HepG2 (cell line): Measurements from ENCODE around the gene PSRC1. TPM values are rescaled to one million over a fixed set of nuclear protein-coding genes. Genes with fewer than 3 reads are reported as not detected.
A peak's percentile ranks its signal among the peaks of the same experiment; 100 is the strongest.

Source experiments
- ETV5 ChIP-seq: IDR thresholded peaks from 2 replicates; pipeline ENCODE4 v1.6.1; 2018; ENCODE audit warnings: missing biosample characterization, missing genetic modification reagents, inconsistent platforms, borderline replicate concordance
- FOXO1 ChIP-seq: sonication (generic); formaldehyde crosslinking; IDR thresholded peaks from 2 replicates; pipeline ENCODE4 v1.4.0; 2020; ENCODE audit warnings: missing genetic modification reagents
- FOXO4 ChIP-seq: sonication (generic); formaldehyde crosslinking; conservative IDR thresholded peaks from 2 replicates; pipeline ENCODE4 v1.8.1; 2023; ENCODE audit warnings: missing genetic modification reagents
- GZF1 ChIP-seq: sonication (generic); formaldehyde crosslinking; IDR thresholded peaks from 2 replicates; pipeline ENCODE4 v1.5.1; 2020; ENCODE audit warnings: mild to moderate bottlenecking, missing genetic modification reagents
- HIVEP1 ChIP-seq: sonication (generic); formaldehyde crosslinking; IDR thresholded peaks from 2 replicates; pipeline ENCODE4 v1.4.0; 2020; ENCODE audit warnings: mild to moderate bottlenecking, missing genetic modification reagents
- MAFK ChIP-seq, 2 experiments: IDR thresholded peaks in 1 of 2; conservative IDR thresholded peaks in 1 of 2; 2 replicates each; pipeline ENCODE4 v1.6.1; 2011; ENCODE audit warnings: improper control_type of control experiment in 2 of 2, low read length in 2 of 2
- MEF2D ChIP-seq: sonication (generic); formaldehyde crosslinking; IDR thresholded peaks from 2 replicates; pipeline ENCODE4 v1.5.1; 2020; ENCODE audit warnings: mild to moderate bottlenecking, missing genetic modification reagents
- MTF1 ChIP-seq: sonication (generic); formaldehyde crosslinking; IDR thresholded peaks from 2 replicates; pipeline ENCODE4 v1.5.0; 2020; ENCODE audit warnings: missing genetic modification reagents
- NR2C2 ChIP-seq: sonication (generic); formaldehyde crosslinking; IDR thresholded peaks from 2 replicates; pipeline ENCODE4 v1.4.0; 2020; ENCODE audit warnings: missing genetic modification reagents, mild to moderate bottlenecking, moderate library complexity, borderline replicate concordance
- PHF21A ChIP-seq: sonication (generic); formaldehyde crosslinking; IDR thresholded peaks from 2 replicates; pipeline ENCODE4 v1.5.0; 2020; ENCODE audit warnings: mild to moderate bottlenecking, missing genetic modification reagents
- SRSF1 ChIP-seq: fragments of 200-400 bp; formaldehyde crosslinking; optimal IDR thresholded peaks from 2 replicates; pipeline ENCODE3; 2017; ENCODE audit warnings: mild to moderate bottlenecking, low read depth, low read length, moderate library complexity
- ZNF501 ChIP-seq: sonication (generic); formaldehyde crosslinking; IDR thresholded peaks from 2 replicates; pipeline ENCODE4 v1.5.1; 2020; ENCODE audit warnings: mild to moderate bottlenecking, moderate library complexity, missing genetic modification reagents
- ZNF672 ChIP-seq: sonication (generic); formaldehyde crosslinking; IDR thresholded peaks from 2 replicates; pipeline ENCODE4 v1.8.1; 2022; ENCODE audit warnings: missing genetic modification reagents
- ZNF713 ChIP-seq: sonication (generic); formaldehyde crosslinking; IDR thresholded peaks from 2 replicates; pipeline ENCODE4 v1.4.0; 2020; ENCODE audit warnings: mild to moderate bottlenecking, missing genetic modification reagents
- ZNF83 ChIP-seq: sonication (generic); formaldehyde crosslinking; IDR thresholded peaks from 2 replicates; pipeline ENCODE4 v1.4.0; 2020; ENCODE audit warnings: missing genetic modification reagents, mild to moderate bottlenecking, borderline replicate concordance
- polyA plus RNA-seq, 8 experiments: library from polyadenylated mRNA; depleted of rRNA in 3 of 8; stranded (reverse) in 7 of 8; unstranded in 1 of 8; fragments of >200 nt; fragmentation: Illumina TruSeq in 4 of 8; extraction: Trizol in 4 of 8; gene quantifications; 2 replicates each; pipeline versions ENCODE4 v1.2.1 to v1.2.3, GENCODE V29; 2011 to 2016; ENCODE audit warnings: low read depth in 4 of 8, missing spikeins in 1 of 8, mixed read lengths in 1 of 8; ENCODE audit not compliant: insufficient read depth in 1 of 8
- total RNA-seq, 5 experiments: library from RNA; depleted of rRNA; stranded (reverse); fragments of >200 nt; fragmentation: Illumina TruSeq; extraction: Trizol; gene quantifications; 2 replicates each; pipeline ENCODE4 v1.2.3, GENCODE V29; 2016; ENCODE audit warnings: low read depth in 1 of 5
- TF ChIP-seq, protein P1 (sequence below), 2 experiments: sonication (generic) in 1 of 2; formaldehyde crosslinking in 1 of 2; IDR thresholded peaks; 2 replicates each; pipeline versions ENCODE4 v1.4.0 to v1.6.1; 2016 to 2020; ENCODE audit warnings: borderline replicate concordance in 1 of 2, low read depth in 1 of 2, mild to moderate bottlenecking in 1 of 2, missing genetic modification reagents in 1 of 2
- TF ChIP-seq, protein P2 (sequence below): sonication (generic); formaldehyde crosslinking; IDR thresholded peaks from 2 replicates; pipeline ENCODE4 v1.8.0; 2022; ENCODE audit warnings: mild to moderate bottlenecking, missing genetic modification reagents; ENCODE audit not compliant: insufficient replicate concordance

PSRC1 gene
- total and polyA plus RNA-seq, 2 of the 13 experiments (the other 11 are each of a cell fraction or from before 2014, with no cell fraction given) = 28.6 to 30.3 TPM

DNA sequence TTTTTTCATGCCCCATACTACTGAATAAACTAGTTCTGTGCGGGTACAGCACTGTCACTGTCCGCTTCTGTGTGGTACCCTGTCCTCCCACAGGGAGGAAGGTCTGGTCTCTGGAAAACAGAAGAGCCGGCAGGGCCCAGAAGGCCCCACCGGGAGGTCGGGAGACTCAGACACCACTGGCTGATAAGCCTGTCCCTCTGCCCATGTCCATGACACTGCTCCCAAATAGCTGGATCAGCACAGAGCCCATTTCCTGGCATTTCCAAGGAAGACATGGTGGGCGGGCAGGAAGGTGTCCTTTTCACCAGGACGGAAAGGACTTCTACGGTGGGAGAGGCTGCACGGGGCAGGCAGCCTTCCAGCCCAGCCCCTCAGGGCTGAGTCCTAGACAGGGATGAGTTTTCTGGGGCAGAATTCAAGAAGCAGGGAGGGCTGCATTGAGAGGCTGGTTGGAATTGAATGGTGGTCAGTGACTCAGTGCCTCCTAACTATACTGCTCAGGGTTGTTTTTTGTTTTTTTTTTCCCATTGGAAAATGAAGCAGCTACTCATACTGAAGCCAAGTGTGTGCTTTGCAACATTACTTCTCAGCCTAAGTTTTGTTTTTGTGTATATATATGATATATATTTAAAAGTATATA is 7.1 kb downstream of the PSRC1 start (continued):
- no peak for TF ChIP-seq SRSF1
- TF ChIP-seq, protein P1, sequence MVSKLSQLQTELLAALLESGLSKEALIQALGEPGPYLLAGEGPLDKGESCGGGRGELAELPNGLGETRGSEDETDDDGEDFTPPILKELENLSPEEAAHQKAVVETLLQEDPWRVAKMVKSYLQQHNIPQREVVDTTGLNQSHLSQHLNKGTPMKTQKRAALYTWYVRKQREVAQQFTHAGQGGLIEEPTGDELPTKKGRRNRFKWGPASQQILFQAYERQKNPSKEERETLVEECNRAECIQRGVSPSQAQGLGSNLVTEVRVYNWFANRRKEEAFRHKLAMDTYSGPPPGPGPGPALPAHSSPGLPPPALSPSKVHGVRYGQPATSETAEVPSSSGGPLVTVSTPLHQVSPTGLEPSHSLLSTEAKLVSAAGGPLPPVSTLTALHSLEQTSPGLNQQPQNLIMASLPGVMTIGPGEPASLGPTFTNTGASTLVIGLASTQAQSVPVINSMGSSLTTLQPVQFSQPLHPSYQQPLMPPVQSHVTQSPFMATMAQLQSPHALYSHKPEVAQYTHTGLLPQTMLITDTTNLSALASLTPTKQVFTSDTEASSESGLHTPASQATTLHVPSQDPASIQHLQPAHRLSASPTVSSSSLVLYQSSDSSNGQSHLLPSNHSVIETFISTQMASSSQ (IDR thresholded peaks at IDR 0.05; ENCODE audit: low read depth) = no peak
- TF ChIP-seq, protein P1 (CRISPR knock-in tag; IDR thresholded peaks at IDR 0.05; ENCODE audit: borderline replicate concordance) = no peak
- TF ChIP-seq ZNF672 (CRISPR knock-in tag) = no peak
- 0 out of 4 replicates have a peak, but pooled peaks of 1 of the 2 experiments have one; percentile 9 for TF ChIP-seq MAFK (conservative IDR thresholded peaks at IDR 0.05 in 1 of 2, IDR thresholded peaks at IDR 0.05 in 1 of 2; ENCODE audit: low read length in 2 of 2)
- TF ChIP-seq ZNF713 (CRISPR knock-in tag) = no peak
- no peak for TF ChIP-seq FOXO1 (CRISPR knock-in tag)
- no peak for TF ChIP-seq MEF2D (CRISPR knock-in tag)
- no peak for TF ChIP-seq GZF1 (CRISPR knock-in tag)
- TF ChIP-seq ZNF501 (CRISPR knock-in tag) = 0 out of 2 replicates have a peak, but pooled peaks have one; percentile 3
- TF ChIP-seq, protein P2, sequence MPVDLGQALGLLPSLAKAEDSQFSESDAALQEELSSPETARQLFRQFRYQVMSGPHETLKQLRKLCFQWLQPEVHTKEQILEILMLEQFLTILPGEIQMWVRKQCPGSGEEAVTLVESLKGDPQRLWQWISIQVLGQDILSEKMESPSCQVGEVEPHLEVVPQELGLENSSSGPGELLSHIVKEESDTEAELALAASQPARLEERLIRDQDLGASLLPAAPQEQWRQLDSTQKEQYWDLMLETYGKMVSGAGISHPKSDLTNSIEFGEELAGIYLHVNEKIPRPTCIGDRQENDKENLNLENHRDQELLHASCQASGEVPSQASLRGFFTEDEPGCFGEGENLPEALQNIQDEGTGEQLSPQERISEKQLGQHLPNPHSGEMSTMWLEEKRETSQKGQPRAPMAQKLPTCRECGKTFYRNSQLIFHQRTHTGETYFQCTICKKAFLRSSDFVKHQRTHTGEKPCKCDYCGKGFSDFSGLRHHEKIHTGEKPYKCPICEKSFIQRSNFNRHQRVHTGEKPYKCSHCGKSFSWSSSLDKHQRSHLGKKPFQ = no peak
- no peak for TF ChIP-seq ZNF83 (CRISPR knock-in tag)
- no peak for TF ChIP-seq NR2C2 (CRISPR knock-in tag)
- TF ChIP-seq ETV5 (CRISPR knock-in tag) = no peak
- TF ChIP-seq PHF21A = 0 out of 2 replicates have a peak, but pooled peaks have one; percentile 26
- TF ChIP-seq FOXO4 = 0 out of 2 replicates have a peak, but pooled peaks have one; percentile 44
- no peak for TF ChIP-seq HIVEP1 (CRISPR knock-in tag)
- no peak for TF ChIP-seq MTF1 (CRISPR knock-in tag)
